ENCODE measurements around the gene IQCE.

The IQCE gene

GRCh38 chr7:2601907-2602306, 43.1 kb downstream of the IQCE start:
- H3K79me2 ChIP-seq (ENCODE audit: control insufficient read depth, low read length) = no peaks in the 10 kb centered on the region
- H3K9me3 ChIP-seq (ENCODE audit: control insufficient read depth, insufficient read depth, low read length) = no peaks in the 10 kb centered on the region
- H3K36me3 ChIP-seq (ENCODE audit: control insufficient read depth, low read length) = no peaks in the 10 kb centered on the region
- no peaks in the 10 kb centered on the region for H3K9me2 ChIP-seq (replicated peaks; ENCODE audit: control insufficient read depth, low read length)
- no peak overlapping the region for H3K4me3 ChIP-seq (ENCODE audit: low read length)
- H3K4me2 ChIP-seq (ENCODE audit: low read length) = no peak overlapping the region
- H3K27me3 ChIP-seq (ENCODE audit: control insufficient read depth, low read length) = no peaks in the 10 kb centered on the region
- H3K27ac ChIP-seq (ENCODE audit: low read depth, low read length) = no peak overlapping the region
- H4K20me1 ChIP-seq (ENCODE audit: control insufficient read depth, insufficient read depth, low read depth, low read length) = no peaks in the 10 kb centered on the region; the same call in 1 of the 2 replicates
- H3F3A ChIP-seq (ENCODE audit: control insufficient read depth, insufficient read depth) = no peaks in the 10 kb centered on the region
- no peak for TF ChIP-seq CTCF (IDR thresholded peaks at IDR 0.05; ENCODE audit: low read depth, low read length, poor library complexity, severe bottlenecking)
- no peak for TF ChIP-seq EZH2phosphoT487 (IDR thresholded peaks at IDR 0.05; ENCODE audit: borderline replicate concordance, low read length)
- H3K4me1 ChIP-seq (ENCODE audit: control insufficient read depth, low read length) = no peaks in the 10 kb centered on the region

GRCh38 chr7:2602406-2603043, 43.7 kb downstream of the IQCE start:
- Histone ChIP-seq H3K27ac (ENCODE audit: low read depth, low read length) (no peak overlapping the region), H3F3A (ENCODE audit: control insufficient read depth, insufficient read depth) (no peaks in the 10 kb centered on the region), H3K9me3 (ENCODE audit: control insufficient read depth, insufficient read depth, low read length) (no peaks in the 10 kb centered on the region), H3K9me2 (replicated peaks; ENCODE audit: control insufficient read depth, low read length) (no peaks in the 10 kb centered on the region), H3K27me3 (ENCODE audit: control insufficient read depth, low read length) (no peaks in the 10 kb centered on the region), H4K20me1 (ENCODE audit: control insufficient read depth, insufficient read depth, low read depth, low read length) (no peaks in the 10 kb centered on the region; the same call in 1 of the 2 replicates), H3K4me2 (ENCODE audit: low read length) (no peak overlapping the region), H3K79me2 (ENCODE audit: control insufficient read depth, low read length) (no peaks in the 10 kb centered on the region), H3K4me3 (ENCODE audit: low read length) (no peak overlapping the region), H3K36me3 (ENCODE audit: control insufficient read depth, low read length) (no peaks in the 10 kb centered on the region), H3K4me1 (ENCODE audit: control insufficient read depth, low read length) (no peaks in the 10 kb centered on the region)
- TF ChIP-seq EZH2phosphoT487 (IDR thresholded peaks at IDR 0.05; ENCODE audit: borderline replicate concordance, low read length) (no peak), CTCF (IDR thresholded peaks at IDR 0.05; ENCODE audit: low read depth, low read length, poor library complexity, severe bottlenecking) (no peak)

GRCh38 chr7:2603044-2603965, 44.5 kb downstream of the IQCE start:
- H3K27ac ChIP-seq (ENCODE audit: low read depth, low read length) = no peak overlapping the region
- no peaks in the 10 kb centered on the region for H3K79me2 ChIP-seq (ENCODE audit: control insufficient read depth, low read length)
- no peak for TF ChIP-seq EZH2phosphoT487 (IDR thresholded peaks at IDR 0.05; ENCODE audit: borderline replicate concordance, low read length)
- TF ChIP-seq CTCF (IDR thresholded peaks at IDR 0.05; ENCODE audit: low read depth, low read length, poor library complexity, severe bottlenecking) = no peak
- H3K36me3 ChIP-seq (ENCODE audit: control insufficient read depth, low read length) = no peaks in the 10 kb centered on the region
- H3F3A ChIP-seq (ENCODE audit: control insufficient read depth, insufficient read depth) = peaks cover 1% of the 10 kb centered on the region; the same call in 1 of the 2 replicates
- H3K9me3 ChIP-seq (ENCODE audit: control insufficient read depth, insufficient read depth, low read length) = no peaks in the 10 kb centered on the region
- H3K4me1 ChIP-seq (ENCODE audit: control insufficient read depth, low read length) = no peaks in the 10 kb centered on the region; the same call in 1 of the 2 replicates
- no peak overlapping the region for H3K4me3 ChIP-seq (ENCODE audit: low read length)
- no peaks in the 10 kb centered on the region for H3K9me2 ChIP-seq (replicated peaks; ENCODE audit: control insufficient read depth, low read length)
- no peak overlapping the region for H3K4me2 ChIP-seq (ENCODE audit: low read length)
- H3K27me3 ChIP-seq (ENCODE audit: control insufficient read depth, low read length) = no peaks in the 10 kb centered on the region
- no peaks in the 10 kb centered on the region; the same call in 1 of the 2 replicates for H4K20me1 ChIP-seq (ENCODE audit: control insufficient read depth, insufficient read depth, low read depth, low read length)

All from DOHH2 (cell line).